Parathyroid adenoma (tissue), 2 donors: ENCODE data around the gene CFI.

Source experiments
- H2AFZ ChIP-seq: fragments of 300-600 bp; sonication (generic); one replicate; pipeline ENCODE4 v1.7.0; 2017; ENCODE audit warnings: antibody characterized with exemption, mild to moderate bottlenecking
- H3K27ac ChIP-seq: fragments of 300-600 bp; sonication (generic); one replicate; pipeline ENCODE4 v1.7.0; 2017
- H3K27me3 ChIP-seq: fragments of 300-600 bp; sonication (generic); one replicate; pipeline ENCODE4 v1.7.0; 2017; ENCODE audit warnings: low read length; ENCODE audit not compliant: control insufficient read depth, insufficient read depth
- H3K36me3 ChIP-seq: fragments of 300-600 bp; sonication (generic); one replicate; pipeline ENCODE4 v1.7.0; 2017; ENCODE audit warnings: low read length; ENCODE audit not compliant: control insufficient read depth, insufficient read depth
- H3K4me1 ChIP-seq: fragments of 300-600 bp; sonication (generic); one replicate; pipeline ENCODE4 v1.7.0; 2017; ENCODE audit warnings: control low read depth
- H3K4me2 ChIP-seq: fragments of 300-600 bp; sonication (generic); one replicate; pipeline ENCODE4 v1.7.0; 2017; ENCODE audit warnings: low read length
- H3K4me3 ChIP-seq: fragments of 300-600 bp; sonication (generic); one replicate; pipeline ENCODE4 v1.7.0; 2017; ENCODE audit warnings: low read depth, low read length
- H3K79me2 ChIP-seq: fragments of 300-600 bp; sonication (generic); one replicate; pipeline ENCODE4 v1.7.0; 2017; ENCODE audit warnings: control low read depth
- H3K9ac ChIP-seq: fragments of 300-600 bp; sonication (generic); one replicate; pipeline ENCODE4 v1.7.0; 2017; ENCODE audit warnings: mild to moderate bottlenecking
- H3K9me3 ChIP-seq: fragments of 300-600 bp; sonication (generic); one replicate; pipeline ENCODE4 v1.7.0; 2017; ENCODE audit warnings: low read length; ENCODE audit not compliant: control insufficient read depth
- CTCF ChIP-seq: fragments of 300-600 bp; sonication (generic); IDR thresholded peaks from one replicate; pipeline ENCODE4 v1.7.0; 2017; ENCODE audit warnings: antibody characterized with exemption, mild to moderate bottlenecking
- donor health status: primary hyperparathyroidism.

Gene CFI

DNA sequence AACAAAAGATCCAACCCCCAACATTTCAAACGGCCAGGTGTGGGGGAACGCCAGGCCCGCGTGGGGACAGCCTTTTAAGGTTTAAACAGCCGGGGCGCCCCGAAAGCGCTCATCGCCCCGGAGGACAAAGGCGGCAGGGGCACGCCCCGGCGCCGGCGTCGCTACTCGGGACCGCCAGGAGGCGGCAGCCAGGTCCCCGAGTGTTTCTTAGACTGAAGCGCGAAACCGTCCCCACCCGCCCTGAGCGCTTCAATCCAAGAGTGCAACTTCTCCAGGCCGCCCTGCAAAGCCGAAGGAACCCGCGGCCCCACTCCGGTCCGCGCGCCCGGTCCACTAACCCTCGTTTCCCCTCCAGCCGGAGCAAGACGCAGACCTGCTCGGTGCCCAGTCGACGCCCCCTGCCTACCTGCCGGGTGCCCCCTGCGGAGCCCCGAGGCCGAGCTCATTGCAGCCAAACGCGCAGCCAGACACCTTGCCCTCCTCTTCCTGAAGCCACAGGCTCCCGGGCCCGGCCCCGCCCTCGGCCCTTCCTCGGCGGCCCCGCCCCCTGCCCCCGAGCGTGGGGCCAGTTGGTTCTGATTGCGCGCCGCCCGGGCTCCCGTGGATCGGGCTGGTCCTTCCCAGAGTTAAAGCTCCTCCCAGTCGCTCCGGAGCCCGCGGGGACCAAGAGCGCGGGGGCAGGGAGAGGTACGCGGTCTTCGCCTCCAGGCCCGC is 98.7 kb downstream of the CFI start, which contains the start of gene CASP6:
Gene CASP6, minus strand, starts transcription at position 496 of the 714 bp plus-strand sequence. Its CDS starts 50 bp downstream, at position 446.
- H3K27ac ChIP-seq, result peak within 1 kb of the TSS; percentile 63

DNA sequence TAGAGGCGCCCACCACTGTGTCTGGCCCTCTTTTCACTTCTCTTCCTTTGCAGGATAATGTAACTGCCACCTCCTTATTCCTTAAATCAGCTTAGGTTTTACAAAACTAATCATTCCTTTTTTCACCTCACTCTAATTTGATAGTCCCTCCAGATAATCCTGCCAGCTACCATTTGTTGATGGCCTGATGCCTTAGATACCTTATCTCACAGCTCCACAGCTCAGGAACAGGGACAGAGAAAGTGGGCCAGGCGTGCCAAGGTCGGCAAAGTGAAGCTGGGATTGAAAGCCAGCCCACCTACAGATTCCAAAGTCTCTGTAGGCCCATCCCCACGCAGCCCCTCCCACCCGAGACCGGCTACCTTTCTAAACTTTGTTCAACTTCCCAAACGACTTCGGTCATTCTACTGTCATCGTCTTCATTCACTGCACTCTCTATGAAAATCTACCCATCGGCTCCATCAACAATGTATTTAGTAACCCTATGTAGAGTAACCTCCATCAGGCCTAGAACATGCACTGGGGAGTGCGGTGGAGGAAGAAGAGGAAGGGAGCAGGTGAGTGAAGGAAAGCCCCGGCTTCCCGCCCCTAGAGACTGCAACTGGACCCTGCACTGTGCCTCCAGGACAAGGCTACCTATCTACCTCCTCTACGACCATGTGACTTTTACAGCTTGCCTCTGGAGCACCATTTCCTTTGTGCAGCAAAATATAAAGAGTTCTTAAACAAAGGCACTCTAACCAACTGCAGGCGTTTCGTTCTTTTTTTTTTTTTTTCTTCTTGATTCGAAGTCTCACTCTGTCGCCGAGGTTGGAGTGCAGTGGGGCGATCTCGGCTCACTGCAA is 100.0 kb downstream of the CFI start:
- H3K4me3 ChIP-seq, result peak overlapping the region; percentile 76
- no peaks in the 10 kb centered on the region for H3K79me2 ChIP-seq
- peaks cover 3% of the 10 kb centered on the region for H3K4me1 ChIP-seq
- H3K4me2 ChIP-seq, result peak overlapping the region; percentile 86
- H3K27ac ChIP-seq, result no peak overlapping the region
- H3K27me3 ChIP-seq, result no peaks in the 10 kb centered on the region
- no peak for TF ChIP-seq CTCF
- no peaks in the 10 kb centered on the region for H3K9me3 ChIP-seq
- peak overlapping the region; percentile 91 for H2AFZ ChIP-seq
- no peak overlapping the region for H3K9ac ChIP-seq
- no peaks in the 10 kb centered on the region for H3K36me3 ChIP-seq

More for the DNA sequence above, 98.7 kb downstream of the CFI start, which contains the start of gene CASP6:
- peak within 1 kb of the TSS; percentile 91 for H2AFZ ChIP-seq
- peaks cover 3% of the 10 kb centered on the region for H3K4me1 ChIP-seq
- no peaks in the 10 kb centered on the region for H3K79me2 ChIP-seq
- no peaks in the 10 kb centered on the region for H3K36me3 ChIP-seq
- H3K9me3 ChIP-seq, result no peaks in the 10 kb centered on the region
- no peak within 1 kb of the TSS for H3K9ac ChIP-seq
- peak within 1 kb of the TSS; percentile 76 for H3K4me3 ChIP-seq
- peak within 1 kb of the TSS; percentile 86 for H3K4me2 ChIP-seq
- TF ChIP-seq CTCF, result peak; percentile 45
- no peaks in the 10 kb centered on the region for H3K27me3 ChIP-seq

- H2AFZ ChIP-seq, result no peak overlapping the region
- no peaks in the 10 kb centered on the region for H3K9me3 ChIP-seq
- H3K27me3 ChIP-seq, result no peaks in the 10 kb centered on the region
- TF ChIP-seq CTCF, result no peak
- H3K4me3 ChIP-seq, result no peak overlapping the region
- no peak overlapping the region for H3K9ac ChIP-seq
- H3K4me1 ChIP-seq, result peaks cover 3% of the 10 kb centered on the region
- no peaks in the 10 kb centered on the region for H3K36me3 ChIP-seq
- no peak overlapping the region for H3K4me2 ChIP-seq
- no peak overlapping the region for H3K27ac ChIP-seq
- no peaks in the 10 kb centered on the region for H3K79me2 ChIP-seq
Measured at GRCh38 chr4:109699553-109700225, 102.1 kb downstream of the CFI start.

GRCh38 chr4:109698656-109699055 is 103.1 kb downstream of the CFI start:
- no peak overlapping the region for H3K4me3 ChIP-seq
- no peak for TF ChIP-seq CTCF
- no peaks in the 10 kb centered on the region for H3K27me3 ChIP-seq
- H3K79me2 ChIP-seq, result no peaks in the 10 kb centered on the region
- H2AFZ ChIP-seq, result no peak overlapping the region
- H3K27ac ChIP-seq, result no peak overlapping the region
- no peaks in the 10 kb centered on the region for H3K9me3 ChIP-seq
- no peak overlapping the region for H3K4me2 ChIP-seq
- H3K9ac ChIP-seq, result no peak overlapping the region
- no peaks in the 10 kb centered on the region for H3K36me3 ChIP-seq
- peaks cover 3% of the 10 kb centered on the region for H3K4me1 ChIP-seq
